GM18502 (cell line): ENCODE results near the gene FBP1.
"Not testable (repeated sequence)": the region's sequence is repeated elsewhere in the genome, so short reads cannot be mapped to it uniquely, and the experiment has no call there.

Experiments
- ATAC-seq: cut with Tn5 transposase; IDR thresholded peaks from one replicate; pipeline ENCODE4 v1.9.1; 2021; ENCODE audit warnings: mild to moderate bottlenecking; ENCODE audit not compliant: unreplicated experiment, poor library complexity

The FBP1 gene

DNA sequence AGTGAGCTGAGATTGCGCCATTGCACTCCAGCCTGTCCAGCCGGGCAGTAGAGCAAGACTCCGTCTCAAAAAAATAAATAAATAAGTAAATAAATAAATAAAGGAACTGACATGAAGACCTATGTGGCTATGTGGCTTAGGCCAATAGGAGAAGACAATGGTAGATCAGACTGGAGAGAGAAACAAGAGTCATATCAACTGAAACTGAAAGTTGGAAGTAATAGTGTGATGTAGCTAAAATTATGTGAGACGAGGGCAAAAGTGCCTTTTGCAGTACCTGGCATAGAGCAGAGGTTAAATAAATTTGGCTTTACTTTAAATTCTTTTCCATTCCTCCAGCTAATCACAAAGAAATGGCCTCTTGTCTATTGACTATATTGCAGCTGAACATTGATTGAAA, 53.0 kb downstream of the FBP1 start:
- ATAC-seq, result no peak

- ATAC-seq, result no peak
Measured at GRCh38 chr9:94584555-94584954, 54.8 kb downstream of the FBP1 start.

- no peak for ATAC-seq
Measured at GRCh38 chr9:94581728-94582127, 57.6 kb downstream of the FBP1 start.

GRCh38 chr9:94577571-94577970, 61.7 kb downstream of the FBP1 start:
- ATAC-seq, result no peak

GRCh38 chr9:94577036-94577435, 62.3 kb downstream of the FBP1 start:
- no peak for ATAC-seq

- no peak for ATAC-seq
Measured at GRCh38 chr9:94576131-94576530, 63.2 kb downstream of the FBP1 start.

- no peak for ATAC-seq
Measured at GRCh38 chr9:94568972-94569712, 70.2 kb downstream of the FBP1 start.

DNA sequence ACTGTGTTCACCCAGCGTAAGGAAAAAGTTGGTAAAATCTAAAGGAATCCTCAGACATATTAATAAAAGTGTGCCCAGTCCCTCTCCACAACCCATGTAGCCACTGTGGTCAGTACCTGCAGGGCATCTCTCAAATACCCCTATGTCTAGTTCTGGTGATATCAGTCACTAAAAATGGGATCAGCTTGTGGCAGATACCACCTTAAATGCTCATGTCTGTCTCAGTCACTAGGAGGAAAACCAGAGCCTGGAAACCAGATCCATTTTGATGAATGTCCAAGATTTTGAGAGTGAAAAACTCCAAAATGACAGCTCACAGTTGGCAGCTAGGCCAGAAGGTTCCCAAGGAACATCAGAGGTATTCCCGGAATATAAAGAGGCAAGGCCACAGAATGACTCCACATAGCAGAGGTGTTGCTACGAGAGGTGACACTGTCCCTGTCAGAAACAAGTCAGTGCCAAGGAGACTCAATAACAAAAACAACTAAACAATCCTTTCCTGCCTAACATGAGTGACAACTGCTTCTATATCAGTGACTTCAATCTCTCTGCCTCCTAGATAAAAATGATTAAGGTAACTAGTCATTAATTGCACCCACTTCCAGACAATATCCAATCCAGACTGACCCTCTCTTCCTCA, 70.9 kb downstream of the FBP1 start:
- ATAC-seq, result no peak

DNA sequence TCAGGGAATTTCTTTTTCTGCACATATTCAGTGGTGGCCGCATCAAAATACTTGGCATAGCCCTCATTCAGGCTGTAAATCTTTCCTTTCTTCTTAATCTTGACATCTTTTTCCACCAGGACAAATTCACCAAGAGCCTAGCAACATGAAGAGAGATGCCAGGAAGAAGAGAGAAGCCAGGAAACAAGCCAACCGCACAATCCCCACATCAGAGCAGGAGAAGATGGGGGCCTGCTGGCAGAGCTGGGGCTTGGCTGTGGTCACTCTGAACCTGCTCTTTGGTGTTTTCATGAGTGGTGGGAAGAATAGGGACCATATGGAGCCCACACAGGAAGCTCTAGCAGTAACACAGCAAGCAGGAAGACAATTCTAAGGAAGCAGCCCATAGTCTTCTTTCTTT, 72.0 kb downstream of the FBP1 start:
- ATAC-seq, result no peak

GRCh38 chr9:94566550-94566949, 72.8 kb downstream of the FBP1 start:
- no peak for ATAC-seq

DNA sequence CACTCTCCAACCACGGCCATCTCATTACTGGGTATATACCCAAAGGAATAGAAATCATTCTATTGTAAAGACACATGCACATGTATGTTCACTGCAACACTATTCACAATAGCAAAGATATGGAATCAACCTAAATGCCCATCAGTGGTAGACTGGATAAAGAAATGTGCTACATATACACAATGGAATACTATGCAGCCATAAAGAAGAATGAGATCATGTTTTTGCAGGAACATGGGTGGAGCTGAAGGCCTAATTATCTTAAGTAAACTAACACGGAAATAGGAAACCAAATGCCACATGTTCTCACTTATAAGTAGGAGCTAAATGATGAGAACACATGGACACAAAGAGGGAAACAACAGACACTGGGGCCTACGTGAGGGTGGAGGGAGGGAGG, 75.0 kb downstream of the FBP1 start:
- not testable (repeated sequence) for ATAC-seq

DNA sequence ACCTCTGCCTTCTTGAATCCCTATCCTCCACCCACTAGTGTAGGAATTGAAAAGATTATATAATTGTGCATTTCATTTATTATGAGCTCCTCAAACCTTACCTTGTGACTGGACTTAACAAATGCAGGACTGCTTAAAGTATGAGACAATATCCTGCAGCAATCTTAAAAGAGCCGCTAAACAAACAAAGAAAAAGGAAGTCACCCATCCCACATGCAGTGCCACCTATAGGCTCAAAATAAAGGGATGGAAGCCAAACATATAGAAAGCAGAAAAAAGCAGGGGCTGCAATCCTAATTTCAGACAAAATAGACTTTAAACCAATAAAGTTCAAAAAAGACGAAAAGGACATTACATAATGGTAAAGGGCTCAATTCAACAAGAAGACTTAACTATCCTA, 75.8 kb downstream of the FBP1 start:
- ATAC-seq, result no peak

GRCh38 chr9:94560237-94560636, 79.1 kb downstream of the FBP1 start:
- no peak for ATAC-seq

GRCh38 chr9:94557376-94557775, 81.9 kb downstream of the FBP1 start:
- ATAC-seq, result no peak

- no peak for ATAC-seq
Measured at GRCh38 chr9:94554439-94555331, 84.6 kb downstream of the FBP1 start, which contains the start of gene PCAT7. TSS of gene PCAT7 (plus strand) at chr9:94555083.

DNA sequence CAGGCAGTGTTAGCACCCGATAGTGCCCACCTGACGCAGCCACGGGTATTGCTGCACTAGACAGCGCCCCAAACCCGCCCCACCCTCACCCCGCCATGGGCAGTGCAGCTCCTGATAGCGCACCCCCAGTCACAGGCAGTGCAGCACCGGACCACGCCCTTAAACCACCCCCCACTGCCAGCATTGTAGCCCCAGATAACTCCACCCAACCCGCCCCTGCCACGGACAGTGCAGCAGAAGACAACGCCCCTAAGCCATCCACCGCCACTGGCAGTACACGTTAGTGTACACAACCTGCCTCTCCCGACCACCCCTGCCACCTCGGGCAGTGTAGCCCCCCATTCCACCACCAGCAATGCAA, 85.3 kb downstream of the FBP1 start:
- no peak for ATAC-seq
